GM18907 (cell line): ENCODE results near the gene MRPL50.

ENCODE experiments used
- ATAC-seq: cut with Tn5 transposase; IDR thresholded peaks from one replicate; pipeline ENCODE4 v1.9.1; 2021; ENCODE audit warnings: mild to moderate bottlenecking, moderate library complexity; ENCODE audit not compliant: unreplicated experiment

Gene MRPL50

DNA sequence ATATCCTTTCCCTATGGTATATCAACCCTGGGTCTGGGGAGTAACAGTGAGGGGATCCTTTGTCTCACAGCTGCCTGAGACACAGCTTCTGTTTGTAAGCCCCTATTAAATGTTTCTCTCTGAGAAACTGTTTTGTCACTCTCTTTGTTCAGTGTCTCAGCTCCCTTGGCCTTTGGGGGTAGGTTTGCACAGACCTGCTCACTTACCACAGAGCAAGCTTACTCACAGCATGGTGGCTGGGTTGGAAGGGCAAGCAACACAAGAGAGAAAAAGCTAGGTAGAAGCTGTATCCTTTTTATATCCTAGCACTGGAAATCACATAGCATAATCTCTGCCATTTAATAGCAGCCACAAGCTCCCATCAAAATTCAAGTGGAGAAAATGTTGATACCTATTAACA lies 18.1 kb downstream of the MRPL50 start:
- ATAC-seq = no peak

DNA sequence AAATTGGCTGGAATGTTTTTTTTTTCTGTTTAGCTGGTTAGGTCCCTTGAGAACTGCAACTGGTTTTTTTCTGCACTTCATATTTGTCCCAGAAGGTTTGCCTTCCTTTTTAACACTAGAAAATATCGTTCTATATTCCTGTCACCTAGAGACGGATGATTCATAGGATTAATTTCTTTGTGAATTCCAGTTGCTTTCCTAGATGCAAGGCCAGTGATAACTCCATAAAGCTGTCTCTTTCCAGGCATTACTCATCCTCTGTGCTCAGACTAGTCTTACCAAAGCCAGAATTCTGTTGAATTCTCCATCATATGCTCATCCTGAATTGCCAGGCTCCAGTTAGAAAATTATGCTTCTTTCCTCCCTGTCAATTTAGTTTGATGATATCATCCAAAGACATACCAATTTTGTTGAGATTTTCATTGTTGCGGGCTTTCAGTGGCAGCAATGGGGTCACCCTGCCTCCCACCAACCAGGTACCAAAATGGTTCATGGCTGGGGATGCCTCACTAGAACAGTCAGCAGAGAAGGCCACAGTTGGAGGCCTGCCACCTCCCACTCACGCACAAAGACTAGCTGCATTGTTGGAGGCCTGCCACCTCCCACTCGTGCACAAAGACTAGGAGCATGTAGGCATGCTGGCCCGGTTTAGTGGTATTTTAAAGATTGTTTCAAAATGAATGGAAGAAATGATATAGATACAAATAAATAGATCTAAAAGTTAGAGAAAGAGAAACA lies 22.1 kb downstream of the MRPL50 start:
- ATAC-seq = no peak

- ATAC-seq = no peak
These were observed 22.9 kb downstream of the MRPL50 start for GRCh38 chr9:101375546-101375945.

DNA sequence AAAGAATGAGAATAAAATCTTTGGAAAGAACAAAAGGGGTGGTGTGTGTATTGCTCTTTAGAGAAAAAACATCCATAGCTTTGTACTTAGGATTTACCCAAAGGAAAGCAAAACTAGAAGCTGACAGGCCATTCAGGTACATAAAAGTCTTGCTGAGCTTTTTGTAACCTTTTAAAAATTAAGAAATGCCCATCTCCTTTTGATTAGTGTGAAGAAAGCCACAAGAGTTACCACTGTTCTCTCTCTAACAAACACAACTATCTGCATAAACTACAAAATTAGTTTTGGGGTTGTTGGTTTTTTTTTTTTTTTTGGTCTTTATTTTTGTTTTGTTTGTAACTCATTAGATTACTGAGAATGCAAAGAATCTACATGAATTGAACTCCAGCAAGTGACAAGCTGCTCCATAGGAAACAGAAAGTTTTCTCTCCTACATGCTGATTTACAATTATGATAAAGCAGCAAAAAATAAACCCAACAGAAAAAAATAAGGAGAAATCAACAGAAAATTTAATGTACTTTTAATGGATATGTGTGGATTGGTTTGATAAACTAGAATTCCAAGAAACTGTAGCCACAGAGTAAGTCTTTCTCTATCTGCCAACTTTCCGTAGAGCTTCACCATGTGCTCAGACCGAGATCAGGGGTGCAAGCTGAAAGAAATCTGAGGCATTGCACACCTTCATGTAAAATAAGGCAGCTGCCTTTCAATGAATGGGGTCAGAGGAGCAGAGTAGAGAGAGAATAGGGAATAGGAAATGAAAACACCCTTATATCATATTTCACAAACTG lies 25.9 kb downstream of the MRPL50 start:
- no peak for ATAC-seq

- ATAC-seq = no peak
These were observed 26.6 kb downstream of the MRPL50 start for GRCh38 chr9:101371813-101372212.

DNA sequence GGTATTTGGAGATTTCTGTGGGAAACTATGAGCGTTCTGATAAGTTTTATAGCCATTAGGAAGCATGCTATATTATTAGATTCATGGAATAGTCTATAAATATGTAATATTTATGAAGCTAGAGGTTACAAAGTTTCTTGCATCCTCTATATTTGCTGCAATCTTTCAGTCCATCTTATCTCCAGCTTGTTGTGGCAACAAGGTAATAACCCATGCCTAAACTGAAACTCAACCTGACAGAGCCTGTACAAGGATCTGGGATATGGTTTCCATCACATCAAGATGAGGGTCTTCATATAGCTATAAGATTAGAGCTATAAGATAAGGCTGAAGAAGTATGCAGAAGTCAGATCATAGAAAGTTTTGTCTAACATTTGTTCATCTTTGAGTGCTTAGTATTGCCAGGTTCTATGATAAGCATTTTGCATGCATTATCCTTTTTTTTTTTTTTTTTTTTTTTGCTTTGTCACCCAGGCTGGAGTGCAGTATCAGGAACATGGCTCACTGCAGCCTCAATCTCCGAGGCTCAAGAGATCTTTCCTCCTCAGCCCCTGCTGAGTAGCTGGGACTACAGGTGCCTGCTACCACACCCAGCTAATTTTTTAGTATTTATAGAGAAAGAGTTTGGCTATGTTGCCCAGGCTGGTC lies 28.4 kb downstream of the MRPL50 start:
- ATAC-seq = no peak

DNA sequence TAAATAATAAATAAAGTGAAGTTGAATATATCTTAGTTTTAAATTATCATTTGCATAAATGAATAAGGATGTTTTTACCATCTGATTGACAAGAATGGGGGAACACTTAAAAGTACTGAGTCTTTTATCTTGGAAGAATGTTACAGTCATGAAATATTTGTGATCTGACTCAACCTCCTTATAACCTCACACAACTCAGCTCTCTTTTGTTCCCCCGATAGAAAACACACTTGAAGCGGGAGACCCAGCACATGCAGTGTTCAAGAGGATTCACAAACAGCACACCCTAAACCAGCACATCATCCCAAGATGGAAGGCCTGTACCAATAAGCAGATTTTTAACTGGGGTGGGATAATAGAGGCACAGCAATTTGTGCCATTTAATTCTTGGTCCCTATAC lies 29.1 kb downstream of the MRPL50 start:
- no peak for ATAC-seq

DNA sequence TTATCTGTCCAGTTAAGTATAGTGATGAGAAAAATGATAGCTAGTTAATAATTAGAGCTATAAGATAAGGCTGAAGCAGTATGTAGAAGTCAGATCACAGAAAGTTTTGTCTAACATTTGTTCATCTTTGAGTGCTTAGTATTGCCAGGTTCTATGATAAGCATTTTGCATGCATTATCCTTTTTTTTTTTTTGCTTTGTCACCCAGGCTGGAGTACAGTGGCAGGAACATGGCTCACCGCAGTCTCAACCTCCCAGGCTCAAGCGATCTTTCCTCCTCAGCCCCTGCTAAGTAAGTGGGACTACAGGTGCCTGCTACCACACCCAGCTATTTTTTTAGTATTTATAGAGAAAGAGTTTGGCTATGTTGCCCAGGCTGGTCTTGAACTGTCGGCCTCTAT lies 31.1 kb downstream of the MRPL50 start:
- no peak for ATAC-seq

DNA sequence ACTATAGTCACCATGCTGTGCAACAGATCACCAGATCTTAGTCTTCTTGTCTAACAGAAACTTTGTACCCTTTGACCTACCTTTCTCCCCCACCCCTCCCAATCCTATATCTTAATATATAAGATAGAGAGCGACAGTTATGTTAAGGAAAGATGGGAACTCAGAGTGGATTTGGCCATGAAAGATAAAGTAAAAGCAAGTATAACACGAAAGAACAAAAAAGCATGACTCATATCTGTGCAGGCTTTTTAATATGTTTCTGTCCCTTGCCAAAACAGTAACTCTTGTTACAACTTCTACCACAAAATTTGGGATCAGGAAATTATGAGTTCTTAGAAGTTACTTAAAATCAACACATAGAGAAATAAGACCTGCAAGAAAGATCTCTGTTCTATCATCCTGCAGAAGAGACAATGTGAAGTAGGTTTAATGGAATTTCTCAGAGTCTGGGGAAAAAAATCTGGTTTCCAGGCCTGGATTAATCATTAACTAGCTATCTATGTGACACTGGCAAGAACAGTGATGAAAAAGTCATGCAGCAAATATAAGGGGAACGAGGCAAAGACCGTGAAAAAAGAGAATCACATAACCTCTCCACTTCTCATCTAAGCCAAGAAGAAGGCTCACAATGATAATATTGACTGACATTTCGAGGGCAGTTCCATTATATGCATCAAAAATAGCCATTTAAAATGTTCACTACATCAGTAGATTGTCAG lies 32.2 kb downstream of the MRPL50 start:
- ATAC-seq = no peak

DNA sequence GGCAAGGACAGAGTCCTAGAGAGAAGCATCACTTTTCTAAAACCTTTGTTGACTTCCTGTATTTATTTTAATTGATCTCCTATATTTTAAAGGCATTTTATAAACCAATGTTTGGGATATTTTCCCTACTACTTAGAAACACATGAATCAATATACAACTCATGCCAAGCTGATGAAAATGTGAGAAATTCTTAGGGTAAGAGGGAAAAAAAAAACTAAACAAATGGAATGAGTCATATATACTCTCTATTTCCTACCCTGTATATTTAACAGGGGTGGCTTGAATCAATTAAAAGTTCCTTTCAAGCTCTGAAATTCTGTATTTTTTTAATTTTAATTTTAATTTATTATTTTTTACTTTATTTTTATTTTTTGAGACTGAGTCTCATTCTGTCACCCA lies 33.2 kb downstream of the MRPL50 start:
- ATAC-seq = no peak

GRCh38 chr9:101362450-101362849 lies 36.0 kb downstream of the MRPL50 start:
- no peak for ATAC-seq

DNA sequence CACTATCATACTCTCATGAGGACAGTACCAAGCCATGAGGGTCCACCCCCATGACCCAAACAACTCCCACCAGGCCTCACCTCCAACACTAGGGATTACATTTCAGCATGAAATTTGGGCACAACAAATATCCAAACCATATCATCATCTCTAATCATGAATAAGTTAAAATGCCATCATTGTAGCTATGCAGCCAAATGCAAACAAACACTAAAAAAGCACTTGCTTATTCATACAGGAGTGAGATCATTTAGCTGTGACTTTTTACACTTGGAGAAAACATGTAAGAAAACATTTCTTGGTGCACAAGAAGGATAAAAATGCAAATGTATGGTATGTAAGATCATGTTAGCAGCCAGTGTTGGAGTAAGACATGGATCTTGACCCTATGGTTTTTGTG lies 37.8 kb downstream of the MRPL50 start:
- ATAC-seq = no peak

GRCh38 chr9:101359679-101360078 lies 38.7 kb downstream of the MRPL50 start:
- ATAC-seq = no peak

GRCh38 chr9:101356619-101357018 lies 41.8 kb downstream of the MRPL50 start:
- no peak for ATAC-seq

- no peak for ATAC-seq
These were observed 43.4 kb downstream of the MRPL50 start for GRCh38 chr9:101354765-101355708.

- no peak for ATAC-seq
These were observed 44.2 kb downstream of the MRPL50 start for GRCh38 chr9:101354143-101354764.

- no peak for ATAC-seq
These were observed 44.7 kb downstream of the MRPL50 start for GRCh38 chr9:101353683-101354082.

DNA sequence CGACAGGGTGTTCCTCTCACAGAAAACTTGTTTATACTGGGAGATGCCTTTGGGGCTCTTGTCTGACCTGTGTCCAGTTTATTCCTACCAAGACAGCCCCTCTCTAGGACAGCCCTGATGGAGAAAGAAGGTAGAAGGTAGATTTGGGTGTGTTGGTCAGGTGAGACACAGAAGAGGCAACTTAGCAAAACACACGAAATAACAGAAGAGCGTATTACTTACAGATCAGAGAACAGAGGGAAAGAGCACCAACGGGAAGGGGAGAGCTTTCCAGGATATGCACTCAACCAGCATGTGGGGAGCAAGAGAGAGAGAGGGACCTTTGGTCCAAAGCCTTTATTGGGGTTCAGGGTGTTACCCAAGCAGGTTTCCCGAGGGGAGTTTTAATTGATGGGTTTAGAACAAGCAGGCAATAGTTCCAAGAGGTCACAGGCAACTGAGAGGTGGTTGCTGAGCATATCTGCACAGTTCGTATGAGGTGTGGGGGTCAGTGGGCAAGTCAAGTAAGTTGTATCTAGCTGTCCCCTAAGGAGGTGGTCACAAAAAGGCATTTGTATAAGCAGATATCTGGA lies 45.4 kb downstream of the MRPL50 start:
- no peak for ATAC-seq

GRCh38 chr9:101350285-101350684 lies 48.1 kb downstream of the MRPL50 start:
- ATAC-seq = no peak
